Activated CD4-positive, alpha-beta T cell treated with anti-CD3 and anti-CD28 coated beads, Interleukin-2, Interleukin-4, amounts not matched to agents 100 ng/mL and 50 ng/mL, durations not matched to agents 16 hours and 8 hours (primary cell): Measurements from ENCODE around the gene TCERG1L.
"Not testable (repeated sequence)": the region's sequence is repeated elsewhere in the genome, so short reads cannot be mapped to it uniquely, and the experiment has no call there.

ENCODE experiments used
- DNase-seq: peaks from one replicate; pipeline ENCODE4 v3.0.0-alpha.2; 2020; ENCODE audit warnings: low spot score

Gene TCERG1L

DNA sequence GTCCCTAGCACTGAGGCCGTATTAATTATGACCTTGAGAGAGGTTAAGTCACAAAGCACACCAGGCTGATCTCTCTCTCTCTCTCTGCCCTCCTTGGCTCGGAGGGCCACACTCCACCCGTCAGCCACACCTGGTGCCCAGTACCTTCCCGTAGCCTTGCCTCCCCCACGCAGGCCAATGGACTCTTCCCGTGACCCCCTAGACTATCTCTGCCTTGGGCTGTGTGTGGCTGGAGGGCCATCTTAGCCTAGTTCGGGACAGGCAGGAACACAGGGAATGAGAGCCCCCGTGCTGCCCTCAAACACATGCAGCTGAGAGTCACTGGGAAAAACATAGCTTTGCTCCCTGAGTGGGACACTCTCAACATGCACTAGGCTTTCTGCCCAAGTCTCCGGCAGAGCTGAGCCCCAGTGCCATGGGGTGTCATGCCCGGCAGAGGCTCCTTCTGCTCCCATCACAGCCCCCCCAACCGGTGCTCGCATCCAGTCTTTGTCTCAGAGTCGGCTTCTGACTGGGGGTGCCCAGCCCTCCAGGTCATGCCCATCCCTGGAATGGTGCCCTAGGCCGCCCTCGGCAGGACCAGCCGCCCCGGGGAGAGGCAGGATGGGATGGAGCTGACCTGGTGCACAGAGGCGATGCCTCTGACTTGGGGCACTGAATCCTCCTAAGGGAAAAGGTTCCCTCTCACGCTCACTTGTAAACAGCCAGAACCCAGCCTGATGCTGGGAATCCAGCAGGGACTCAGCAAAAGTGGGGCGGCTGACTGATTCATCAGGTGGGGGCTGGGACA lies 63.0 kb downstream of the TCERG1L start:
- DNase-seq, result no peak

DNA sequence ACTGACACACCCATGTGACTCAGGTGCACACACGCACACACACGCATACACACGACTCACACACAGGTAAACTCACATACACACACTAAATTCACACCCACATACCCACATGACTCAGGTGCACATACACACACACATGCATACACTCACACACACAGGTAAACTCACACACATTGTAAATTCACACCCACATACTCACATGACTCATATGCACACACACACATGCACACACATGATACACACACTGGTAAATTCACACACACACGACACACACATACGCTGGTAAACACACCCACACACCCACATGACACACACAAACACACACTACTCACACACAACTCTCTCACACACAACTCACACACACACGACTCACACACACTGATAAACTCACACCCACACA lies 63.6 kb downstream of the TCERG1L start:
- DNase-seq, result no peak

DNA sequence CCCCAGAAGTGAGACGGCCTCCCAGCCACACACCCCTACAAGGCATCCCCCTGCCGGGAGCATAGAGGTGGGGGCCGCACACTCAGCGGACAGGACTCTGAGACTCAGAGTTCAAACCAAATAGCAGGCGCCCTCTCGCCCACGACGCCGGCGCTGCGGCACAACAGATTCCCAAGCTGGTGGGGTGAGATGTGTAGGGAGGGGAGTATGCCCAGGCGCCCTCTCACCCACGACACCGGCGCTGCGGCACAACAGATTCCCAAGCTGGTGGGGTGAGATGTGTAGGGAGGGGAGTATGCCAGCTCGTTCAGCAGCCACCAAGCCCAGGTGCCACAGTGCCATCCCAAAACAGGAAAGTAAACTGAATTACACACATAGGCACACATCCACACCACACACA lies 64.7 kb downstream of the TCERG1L start:
- DNase-seq, result no peak

DNA sequence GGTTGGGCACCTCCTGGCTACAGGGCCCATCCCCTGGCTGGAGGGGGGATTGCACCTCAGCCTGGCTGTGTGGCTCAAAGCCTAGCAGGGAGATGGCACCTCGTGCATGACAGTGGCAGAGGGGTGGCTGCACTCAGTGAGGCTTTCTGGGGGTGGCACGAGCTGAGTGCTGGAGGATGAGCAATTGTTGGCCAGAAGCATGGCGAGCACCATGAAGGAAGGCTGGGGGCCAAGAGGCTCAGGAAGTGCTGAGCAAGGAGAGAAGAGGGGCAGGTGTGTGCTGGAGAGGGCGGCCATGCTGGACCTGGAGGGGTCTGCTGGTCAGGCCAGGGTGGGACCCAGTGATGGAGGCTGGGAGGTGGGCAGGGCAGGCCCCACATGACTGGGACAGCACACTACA lies 65.4 kb downstream of the TCERG1L start:
- DNase-seq, result no peak

DNA sequence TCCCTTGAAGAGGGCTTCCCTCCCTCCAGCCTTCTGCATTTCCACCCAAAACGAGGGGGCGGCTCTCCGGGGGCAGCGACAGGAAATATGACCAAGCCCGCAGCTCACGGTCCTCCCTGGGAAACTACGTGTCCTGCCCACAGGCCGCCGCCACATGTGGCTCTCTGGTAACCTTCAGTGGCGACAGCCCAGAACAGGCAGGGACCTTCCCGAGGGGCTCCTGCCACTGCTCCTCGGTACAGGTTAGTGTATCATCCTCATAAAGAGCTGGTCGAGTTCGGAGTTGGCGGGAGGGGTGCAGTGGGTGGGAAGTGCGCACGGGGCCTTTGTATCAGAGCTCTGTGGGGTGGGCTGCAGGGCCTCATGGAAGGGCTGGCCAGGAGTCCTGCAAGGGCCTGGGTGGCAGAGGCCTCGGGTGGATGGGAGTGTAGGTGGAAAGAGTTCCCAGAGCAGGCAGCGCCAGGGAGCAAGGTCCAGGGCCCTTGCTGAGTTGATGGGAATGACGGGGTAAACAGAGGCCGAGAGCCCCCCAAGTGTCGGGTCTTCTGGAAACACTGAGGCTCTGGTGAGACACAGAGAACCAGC lies 66.0 kb downstream of the TCERG1L start:
- DNase-seq, result no peak

DNA sequence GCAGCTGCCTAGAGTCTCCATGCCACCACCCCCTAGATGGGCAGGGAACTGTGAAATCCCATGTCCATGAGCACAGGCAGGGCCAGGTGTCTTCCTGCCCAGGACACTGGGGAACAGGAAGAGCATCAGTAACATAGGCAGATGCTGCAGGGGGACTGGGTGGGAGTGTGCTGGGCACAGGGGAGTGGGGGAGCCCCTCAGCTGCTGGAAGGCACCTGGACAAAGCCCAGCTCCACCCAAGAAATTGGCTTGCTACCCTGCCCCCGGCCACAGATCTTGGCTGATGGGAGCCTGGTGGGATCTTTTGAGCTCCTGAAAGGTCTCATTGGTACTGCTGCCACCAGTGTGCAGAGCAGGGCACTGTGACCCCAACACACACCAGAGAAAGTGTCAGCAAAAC lies 66.7 kb downstream of the TCERG1L start:
- DNase-seq, result no peak

DNA sequence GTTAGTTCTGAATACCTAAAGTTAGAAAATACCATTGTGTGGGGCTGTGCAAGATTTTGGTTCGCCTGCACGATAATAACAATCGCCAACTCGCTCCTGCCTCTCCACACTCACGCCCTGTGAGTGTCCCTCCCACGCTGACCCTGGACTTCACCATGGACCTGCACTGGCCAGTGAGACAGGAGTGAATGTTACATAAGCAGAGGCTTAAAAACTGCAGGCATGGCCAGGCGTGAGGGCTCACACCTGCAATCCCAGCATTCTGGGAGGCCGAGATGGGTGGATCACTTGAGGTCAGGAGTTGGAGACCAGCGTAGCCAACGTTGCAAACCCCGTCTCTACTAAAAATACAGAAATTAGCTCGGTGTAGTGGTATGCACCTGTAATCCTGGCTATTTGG lies 68.4 kb downstream of the TCERG1L start:
- no peak for DNase-seq

DNA sequence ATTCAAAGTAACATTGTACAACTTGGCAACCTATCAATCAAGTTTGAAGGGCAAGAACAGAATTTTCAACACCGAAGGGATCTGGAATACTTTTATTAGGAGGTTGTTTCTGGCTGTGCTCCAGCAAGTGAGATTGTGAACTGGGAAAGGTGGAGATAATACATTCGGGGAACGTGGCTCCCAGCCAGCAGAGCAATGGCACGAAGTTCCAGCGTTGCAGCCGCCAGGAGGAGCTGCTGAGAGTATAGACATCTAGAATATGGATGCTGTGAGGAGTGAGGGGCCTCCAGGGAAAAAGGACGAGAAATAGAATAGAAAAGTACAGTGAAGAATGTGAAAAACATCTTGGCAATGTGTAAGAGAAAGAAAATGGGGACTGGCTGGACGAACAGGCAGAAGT lies 69.5 kb downstream of the TCERG1L start:
- no peak for DNase-seq

DNA sequence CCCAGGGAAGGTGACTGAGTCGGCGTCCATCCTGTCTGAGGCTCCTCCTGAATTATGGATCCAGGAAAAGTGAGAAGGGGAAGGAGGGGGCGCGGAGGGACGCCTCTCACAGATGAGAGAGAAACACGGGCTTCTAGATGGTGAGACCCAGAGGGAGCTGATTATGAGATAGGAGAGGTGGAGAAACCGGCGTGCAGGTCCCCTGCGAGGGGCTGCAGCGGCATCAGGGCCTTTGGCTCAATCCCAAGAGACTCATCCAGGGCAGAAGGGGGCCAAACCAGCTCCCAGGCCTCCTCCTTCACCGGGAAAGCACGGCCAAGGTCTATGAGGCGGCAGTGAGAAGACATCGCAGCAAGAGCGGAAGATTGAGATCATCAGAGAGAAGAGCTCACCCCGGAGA lies 70.8 kb downstream of the TCERG1L start:
- no peak for DNase-seq

DNA sequence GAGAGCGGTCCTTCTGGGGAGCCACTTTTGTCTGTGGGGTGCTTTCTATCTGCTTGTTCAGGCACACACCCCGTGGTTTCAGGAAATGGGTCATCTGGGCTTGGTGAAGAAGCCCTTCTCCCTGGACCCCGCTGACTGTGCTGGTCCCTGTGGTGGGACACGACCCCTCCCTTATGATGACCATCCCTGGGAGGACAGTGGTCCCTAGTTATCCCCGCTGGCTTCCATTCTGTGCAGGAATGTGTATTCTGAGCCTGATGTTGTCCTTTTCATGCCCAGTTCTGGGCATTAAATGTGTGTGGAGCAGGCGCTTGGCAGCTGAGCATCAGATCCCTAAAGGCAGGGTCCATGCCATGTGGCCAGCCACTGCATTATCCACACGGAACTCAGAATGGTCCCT lies 71.6 kb downstream of the TCERG1L start:
- DNase-seq, result no peak

DNA sequence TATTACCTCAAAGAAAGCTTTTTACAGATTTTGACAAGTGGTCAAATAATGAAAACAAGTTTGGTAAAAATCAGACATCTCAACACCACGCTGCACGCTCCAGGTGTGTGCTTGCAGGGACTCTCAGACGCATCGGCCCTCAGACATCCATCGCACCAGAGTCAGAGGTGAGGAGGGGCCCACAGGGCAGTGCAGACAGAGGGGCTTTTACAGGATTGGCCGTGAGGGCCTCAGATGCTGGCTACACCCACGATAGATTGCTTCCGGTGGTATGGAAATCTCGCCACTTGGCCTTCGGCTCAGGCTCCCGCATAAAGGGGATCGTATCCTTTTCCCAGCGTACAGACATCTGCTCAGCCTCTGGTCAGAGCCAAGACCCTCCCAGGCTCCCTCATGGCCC lies 72.1 kb downstream of the TCERG1L start:
- DNase-seq, result no peak

DNA sequence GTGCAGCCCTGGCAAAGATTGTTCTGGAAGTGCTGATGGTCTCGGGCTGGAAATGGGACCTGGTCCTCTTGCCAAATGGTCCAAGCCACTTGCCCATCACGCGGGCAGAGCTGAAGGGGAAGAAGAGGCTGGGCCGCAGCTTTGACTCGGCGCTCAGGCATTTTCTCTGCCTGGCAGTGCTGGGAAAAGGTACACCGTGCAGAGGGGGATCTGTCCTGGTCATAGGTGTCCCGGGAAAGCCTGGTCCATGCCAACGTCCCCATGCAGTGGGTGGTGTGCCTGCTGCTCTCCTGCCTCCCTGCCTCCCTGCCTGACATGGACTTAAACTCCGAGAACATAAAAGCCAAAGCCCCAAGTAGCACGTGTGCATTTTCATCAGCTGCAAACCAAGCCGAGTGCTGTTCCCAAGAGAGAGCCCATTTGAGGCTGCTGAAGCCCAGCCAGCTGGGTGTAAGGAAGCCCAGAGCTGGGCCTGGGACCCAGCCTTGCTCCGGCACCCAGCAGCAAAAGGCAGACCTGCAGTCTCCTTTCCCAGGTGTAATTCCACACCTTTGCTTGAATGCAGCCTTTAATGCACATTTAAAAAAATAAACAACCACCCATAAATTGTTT lies 72.7 kb downstream of the TCERG1L start:
- DNase-seq, result no peak

DNA sequence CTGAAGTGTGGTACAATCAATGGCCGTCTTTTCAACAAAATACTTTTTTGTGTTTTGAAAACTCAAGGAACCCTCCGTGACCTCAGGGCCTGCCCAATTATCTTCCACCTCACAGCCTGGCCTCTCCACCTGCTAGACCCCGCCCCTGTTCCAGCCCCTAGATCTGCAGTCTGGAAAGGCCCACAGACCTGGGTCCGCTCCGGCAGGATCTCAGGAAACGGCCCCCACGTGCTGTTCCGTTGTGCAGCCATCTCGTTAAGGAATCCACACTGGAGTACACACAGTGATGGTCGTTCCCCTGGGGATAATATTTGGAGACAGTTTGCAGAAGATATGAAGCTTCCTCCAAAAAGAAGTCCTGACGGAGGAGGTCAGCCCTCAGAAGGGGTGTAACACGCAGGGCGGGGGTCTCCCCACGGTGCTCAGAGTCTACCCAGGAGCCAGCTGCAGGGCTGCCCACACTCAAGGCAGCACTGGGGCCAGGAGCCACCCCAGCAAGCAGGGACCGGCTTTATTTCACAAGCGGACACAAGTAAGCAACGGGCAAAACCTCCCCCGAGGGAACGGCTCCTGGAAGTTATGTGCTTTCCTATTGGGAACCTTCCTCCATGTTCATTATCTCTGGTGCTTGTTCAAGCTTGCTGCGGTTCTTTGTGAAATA lies 73.4 kb downstream of the TCERG1L start:
- DNase-seq, result no peak

DNA sequence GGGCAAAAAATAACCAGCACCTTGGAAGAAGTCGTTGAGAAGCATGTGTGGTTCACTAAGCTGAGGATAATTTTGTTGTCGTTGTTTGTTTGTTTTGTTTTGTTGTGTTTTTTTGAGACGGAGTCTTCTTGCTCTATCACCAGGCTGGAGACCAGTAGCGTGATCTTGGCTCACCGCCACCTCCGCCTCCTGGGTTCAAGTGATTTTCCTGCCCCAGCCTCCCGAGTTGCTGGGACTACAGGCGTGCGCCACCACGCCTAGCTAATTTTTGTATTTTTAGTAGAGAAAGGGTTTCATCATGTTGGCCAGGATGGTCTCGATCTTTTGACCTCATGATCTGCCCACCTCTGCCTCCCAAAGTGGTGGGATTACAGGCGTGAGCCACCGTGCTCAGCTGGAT lies 76.9 kb downstream of the TCERG1L start:
- DNase-seq, result not testable (repeated sequence)

DNA sequence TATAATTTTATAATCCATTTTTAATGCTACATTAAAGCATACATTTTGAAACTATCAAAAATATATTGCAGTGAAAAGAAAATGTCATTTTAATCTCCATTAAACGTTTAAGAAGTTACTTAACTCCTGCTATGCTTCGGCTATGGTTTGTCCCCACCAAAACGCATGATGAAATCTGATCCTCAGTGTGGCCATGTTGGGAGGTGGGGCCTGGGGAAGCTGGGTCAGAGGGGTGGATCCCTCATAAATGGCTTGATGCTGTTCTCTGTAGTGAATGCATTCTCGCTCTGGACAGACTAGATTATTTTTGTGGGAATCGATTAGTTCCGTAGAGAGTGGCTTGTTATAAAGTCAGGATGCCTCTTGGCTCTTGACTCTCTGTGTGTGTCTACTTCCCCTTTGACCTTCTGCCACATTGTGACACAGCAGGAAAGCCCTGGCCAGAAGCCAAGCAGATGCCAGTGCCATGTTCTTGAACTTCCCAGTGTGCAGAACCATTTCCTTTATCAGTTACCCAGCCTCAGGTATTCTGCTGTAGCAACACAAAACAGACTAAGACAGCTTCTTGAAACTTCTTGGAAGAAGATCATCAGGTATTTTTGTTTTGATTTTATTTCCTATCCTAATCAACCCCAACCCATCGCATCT lies 77.8 kb downstream of the TCERG1L start:
- no peak for DNase-seq

DNA sequence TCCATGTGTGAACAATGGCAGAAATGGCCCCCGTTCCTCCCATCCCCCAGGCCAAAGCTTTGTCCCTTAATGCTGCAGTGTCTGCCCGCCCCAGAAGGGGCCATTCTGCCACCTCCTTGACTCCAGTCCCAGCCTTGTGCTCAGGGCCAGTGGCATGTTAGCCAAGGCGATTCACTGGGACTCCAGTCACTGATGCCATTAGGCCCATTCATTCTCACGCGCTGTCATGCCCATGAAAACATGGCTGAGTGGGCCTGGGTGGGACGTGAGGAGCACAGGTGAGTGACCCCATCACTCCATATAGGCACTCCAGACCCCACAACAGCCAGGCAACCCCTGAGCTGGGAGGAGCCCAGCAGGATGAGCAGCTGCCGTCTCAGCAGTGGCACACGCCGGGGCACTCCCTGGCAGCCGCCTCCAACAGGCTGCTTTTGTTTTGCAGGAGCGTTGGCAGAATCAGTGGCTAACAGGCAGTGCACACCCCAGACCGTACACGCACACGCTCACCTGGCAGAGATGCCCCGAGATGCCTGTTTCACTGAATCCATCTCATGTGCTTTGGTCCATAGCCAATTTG lies 79.5 kb downstream of the TCERG1L start:
- DNase-seq, result no peak

DNA sequence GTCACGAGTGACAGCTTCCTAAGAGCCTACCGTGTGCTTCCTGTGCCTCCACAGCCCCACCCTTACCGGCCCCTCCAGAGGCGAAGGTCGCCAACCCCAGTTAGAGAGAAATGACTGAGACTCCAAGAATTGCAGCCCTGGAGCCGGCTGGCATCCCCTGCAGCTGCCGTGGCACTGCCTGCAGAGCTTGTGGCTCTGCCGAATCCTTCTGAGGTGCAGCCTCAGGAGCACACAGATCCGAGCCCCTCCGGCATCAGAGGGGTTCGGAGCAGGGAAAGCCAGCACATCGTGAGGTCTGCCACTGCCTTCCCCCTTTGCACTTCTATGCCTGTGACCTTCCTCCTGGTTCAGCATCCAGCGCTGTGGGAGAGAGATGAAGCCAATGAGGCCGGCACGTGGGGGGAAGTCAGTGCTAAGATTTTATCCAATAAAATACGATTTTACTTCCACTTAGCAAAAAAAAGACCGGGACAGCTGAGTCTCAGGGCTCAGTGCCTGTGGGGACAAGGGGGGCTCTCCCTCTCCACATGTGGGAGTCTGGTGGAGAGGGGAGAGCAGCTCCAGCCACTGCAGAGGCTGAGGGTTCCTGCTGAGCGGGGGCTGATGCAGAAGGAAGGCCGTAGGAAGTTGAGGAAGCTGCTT lies 80.1 kb downstream of the TCERG1L start:
- DNase-seq, result no peak

DNA sequence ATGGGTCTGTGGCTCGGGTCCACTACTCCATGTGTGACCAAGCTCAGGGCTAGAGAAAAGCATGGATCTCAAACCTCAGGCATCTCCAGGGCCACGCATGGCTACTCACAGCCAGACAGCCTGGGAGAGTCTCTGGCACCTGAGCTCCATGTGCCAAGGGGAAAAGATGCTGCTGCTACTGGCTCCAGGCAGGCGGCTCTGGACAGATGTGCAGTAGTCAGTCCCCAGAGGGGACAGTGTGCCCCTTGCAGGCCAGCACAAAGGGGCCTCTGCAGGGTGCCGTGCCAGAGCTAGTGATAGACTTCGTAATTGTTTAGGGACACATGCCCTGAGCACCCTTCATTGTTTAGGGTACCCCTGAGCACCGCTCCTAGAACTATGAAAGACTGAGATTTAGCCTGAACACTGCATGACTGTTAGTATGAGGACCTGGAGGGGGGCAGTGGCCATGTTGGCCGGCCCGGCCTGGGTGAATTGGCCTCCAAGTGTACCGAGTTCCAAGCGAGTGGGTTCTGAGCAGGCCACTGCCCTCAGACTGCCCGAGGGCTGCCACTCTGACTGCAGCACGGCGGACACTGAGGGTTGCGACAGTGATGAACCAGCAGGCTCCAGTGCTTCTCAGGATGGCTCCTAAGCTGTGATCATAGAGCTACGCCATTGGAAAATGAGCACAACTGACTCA lies 80.7 kb downstream of the TCERG1L start:
- DNase-seq, result no peak

DNA sequence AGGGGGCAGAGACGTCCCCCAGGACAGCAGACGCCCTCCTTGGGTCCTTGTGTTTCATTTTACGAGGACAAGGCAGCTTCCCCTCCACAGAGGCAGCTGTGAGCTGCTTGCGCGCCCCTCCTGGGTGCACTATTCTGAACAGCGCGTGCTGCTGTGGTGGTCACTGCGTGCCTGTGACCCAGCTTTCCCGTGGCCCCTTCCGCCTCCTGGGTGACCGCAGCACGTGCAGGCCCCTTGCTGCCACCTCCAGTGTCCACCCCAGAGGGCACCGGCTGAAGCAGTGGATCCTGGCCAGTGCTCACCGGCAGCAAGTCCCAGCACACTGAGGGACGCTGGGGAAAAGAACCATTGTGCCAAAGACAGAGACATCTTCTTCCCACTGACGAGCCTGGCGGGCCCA lies 81.4 kb downstream of the TCERG1L start:
- no peak for DNase-seq

DNA sequence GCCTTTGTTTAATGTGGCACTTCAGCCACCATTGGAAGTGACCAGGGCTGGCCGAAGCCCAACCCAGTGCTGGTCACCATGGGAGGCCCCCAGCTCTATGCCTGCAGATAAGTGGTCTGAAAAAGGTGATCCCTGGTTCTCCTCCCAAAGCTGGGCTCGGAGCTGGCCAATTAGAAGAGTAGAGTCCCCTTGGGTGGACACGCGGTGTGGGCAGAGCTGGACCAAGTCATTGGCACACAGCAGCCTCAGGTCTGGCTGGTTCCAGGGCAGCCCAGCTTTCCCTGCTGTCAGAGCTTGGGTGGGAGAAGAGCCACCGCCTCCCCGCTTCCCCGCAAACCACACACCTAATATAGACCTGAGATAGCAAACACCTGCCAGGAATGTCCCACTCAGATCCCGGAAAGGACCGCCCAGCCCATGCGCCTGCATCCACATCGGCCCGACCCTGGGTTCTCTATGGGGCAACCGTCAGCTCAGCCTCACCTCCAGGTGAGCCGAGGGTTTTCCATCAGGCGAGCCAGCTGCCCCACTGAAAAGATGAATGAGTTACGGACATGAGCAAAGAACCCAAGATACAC lies 84.3 kb downstream of the TCERG1L start:
- DNase-seq, result no peak
